ENCODE results near the gene PANX1. TPM values are rescaled to one million over a fixed set of nuclear protein-coding genes. Genes with fewer than 3 reads are reported as not detected.

The PANX1 gene
- total RNA-seq, 3 donors from 2014 or later (not counting 1 experiment from before 2014, with no cell fraction given), result 8.6 to 13.6 (median 13.4) TPM

- H3K36me3 ChIP-seq (ENCODE audit: control insufficient read depth, insufficient read depth, low read length), result peaks cover 5% of the 10 kb centered on the region
- no peak for ATAC-seq
- H3K9me3 ChIP-seq (ENCODE audit: control insufficient read depth, insufficient read depth, low read length), result no peaks in the 10 kb centered on the region
- H3K9me3 Mint-ChIP-seq, result no peaks in the 10 kb centered on the region
- H3K4me1 ChIP-seq (ENCODE audit: control insufficient read depth, insufficient read depth, low read length), result no peaks in the 10 kb centered on the region
- no peaks in the 10 kb centered on the region for H3K36me3 Mint-ChIP-seq
- H3K4me3 Mint-ChIP-seq, result no peak overlapping the region
- TF ChIP-seq CTCF (IDR thresholded peaks at IDR 0.05), result no peak
- H3K4me3 ChIP-seq (ENCODE audit: low read length), result no peak overlapping the region
- DNase-seq, result no peak
- H3K27ac Mint-ChIP-seq, result no peak overlapping the region
- no peak overlapping the region for H3K27ac ChIP-seq (ENCODE audit: low read length)
- intact Hi-C loops (cut with micrococcal nuclease), result no loop called here
- H3K27me3 Mint-ChIP-seq (ENCODE audit: low read depth in 2 of 2), result no peaks in the 10 kb centered on the region
- peaks cover 7 to 8% of the 10 kb centered on the region in 2 donors for H3K4me1 Mint-ChIP-seq
- 95% methylated on average over 8 of the region's 8 CpGs for WGBS (ENCODE audit: insufficient coverage)
- H3K27me3 ChIP-seq (ENCODE audit: control insufficient read depth, insufficient read depth, low read length), result no peaks in the 10 kb centered on the region
These were observed 57.9 kb downstream of the PANX1 start for GRCh38 chr11:94186342-94187203.

GRCh38 chr11:94193288-94193687 lies 64.6 kb downstream of the PANX1 start:
- H3K27ac ChIP-seq (ENCODE audit: low read length), result no peak overlapping the region
- no peak overlapping the region for H3K4me3 Mint-ChIP-seq
- 95% methylated on average over 1 of the region's 1 CpG for WGBS (ENCODE audit: insufficient coverage)
- H3K27me3 Mint-ChIP-seq (ENCODE audit: low read depth in 2 of 2), result no peaks in the 10 kb centered on the region
- H3K36me3 ChIP-seq (ENCODE audit: control insufficient read depth, insufficient read depth, low read length), result no peaks in the 10 kb centered on the region
- no peak overlapping the region for H3K4me3 ChIP-seq (ENCODE audit: low read length)
- H3K27me3 ChIP-seq (ENCODE audit: control insufficient read depth, insufficient read depth, low read length), result no peaks in the 10 kb centered on the region
- no peaks in the 10 kb centered on the region for H3K4me1 Mint-ChIP-seq
- no peak for ATAC-seq
- no peaks in the 10 kb centered on the region for H3K9me3 ChIP-seq (ENCODE audit: control insufficient read depth, insufficient read depth, low read length)
- intact Hi-C loops (cut with micrococcal nuclease), result no loop called here
- no peak for DNase-seq
- H3K27ac Mint-ChIP-seq, result no peak overlapping the region
- H3K9me3 Mint-ChIP-seq, result no peaks in the 10 kb centered on the region
- no peaks in the 10 kb centered on the region for H3K4me1 ChIP-seq (ENCODE audit: control insufficient read depth, insufficient read depth, low read length)
- TF ChIP-seq CTCF (IDR thresholded peaks at IDR 0.05), result no peak
- no peaks in the 10 kb centered on the region for H3K36me3 Mint-ChIP-seq

- H3K36me3 Mint-ChIP-seq, result no peaks in the 10 kb centered on the region
- Histone ChIP-seq H3K9me3 (ENCODE audit: control insufficient read depth, insufficient read depth, low read length) (no peaks in the 10 kb centered on the region), H3K4me3 (ENCODE audit: low read length) (no peak overlapping the region), H3K27ac (ENCODE audit: low read length) (no peak overlapping the region), H3K4me1 (ENCODE audit: control insufficient read depth, insufficient read depth, low read length) (no peaks in the 10 kb centered on the region), H3K27me3 (ENCODE audit: control insufficient read depth, insufficient read depth, low read length) (no peaks in the 10 kb centered on the region), H3K36me3 (ENCODE audit: control insufficient read depth, insufficient read depth, low read length) (no peaks in the 10 kb centered on the region)
- intact Hi-C loops (cut with micrococcal nuclease), result no loop called here
- DNase-seq (no peak), ATAC-seq (no peak)
- H3K4me1 Mint-ChIP-seq, result no peaks in the 10 kb centered on the region
- no peak overlapping the region for H3K27ac Mint-ChIP-seq
- no peaks in the 10 kb centered on the region for H3K27me3 Mint-ChIP-seq (ENCODE audit: low read depth in 2 of 2)
- no peaks in the 10 kb centered on the region for H3K9me3 Mint-ChIP-seq
- 91% methylated on average over 10 of the region's 11 CpGs for WGBS (ENCODE audit: insufficient coverage)
- H3K4me3 Mint-ChIP-seq, result no peak overlapping the region
- no peak for TF ChIP-seq CTCF (IDR thresholded peaks at IDR 0.05)
These were observed 66.1 kb downstream of the PANX1 start for GRCh38 chr11:94194712-94195111.

- H3K4me3 Mint-ChIP-seq, result no peak overlapping the region
These were observed 67.7 kb downstream of the PANX1 start for GRCh38 chr11:94196363-94196762.

More at GRCh38 chr11:94196363-94196762, 67.7 kb downstream of the PANX1 start:
- intact Hi-C loops (cut with micrococcal nuclease), result no loop called here
- DNase-seq (no peak), ATAC-seq (no peak)
- no peaks in the 10 kb centered on the region for H3K27me3 Mint-ChIP-seq (ENCODE audit: low read depth in 2 of 2)
- no peak overlapping the region for H3K4me3 ChIP-seq (ENCODE audit: low read length)
- H3K9me3 ChIP-seq (ENCODE audit: control insufficient read depth, insufficient read depth, low read length), result no peaks in the 10 kb centered on the region
- no peak overlapping the region for H3K27ac ChIP-seq (ENCODE audit: low read length)
- H3K27ac Mint-ChIP-seq, result no peak overlapping the region
- no peaks in the 10 kb centered on the region for H3K4me1 ChIP-seq (ENCODE audit: control insufficient read depth, insufficient read depth, low read length)
- 89% methylated on average over 4 of the region's 4 CpGs for WGBS (ENCODE audit: insufficient coverage)
- H3K4me1 Mint-ChIP-seq, result no peaks in the 10 kb centered on the region
- H3K36me3 ChIP-seq (ENCODE audit: control insufficient read depth, insufficient read depth, low read length), result no peaks in the 10 kb centered on the region
- TF ChIP-seq CTCF (IDR thresholded peaks at IDR 0.05), result no peak
- no peaks in the 10 kb centered on the region for H3K9me3 Mint-ChIP-seq
- no peaks in the 10 kb centered on the region for H3K27me3 ChIP-seq (ENCODE audit: control insufficient read depth, insufficient read depth, low read length)
- no peaks in the 10 kb centered on the region for H3K36me3 Mint-ChIP-seq
